Neural progenitor cell (in vitro differentiated cells): ENCODE results near the gene ARIH1. TPM values are rescaled to one million over a fixed set of nuclear protein-coding genes. Genes with fewer than 3 reads are reported as not detected.

Source experiments
- DNase-seq: peaks from one replicate; pipeline ENCODE4 v3.0.0-alpha.2; 2016; ENCODE audit warnings: low spot score
- H2AFZ ChIP-seq: fragments of 200-600 bp; sonication (generic); replicated peaks from 2 replicates; pipeline ENCODE4 v1.6.1; 2016; ENCODE audit warnings: antibody characterized with exemption
- H3F3A ChIP-seq: fragments of 200-600 bp; sonication (generic); 2 replicates; pipeline ENCODE4 v1.6.1; 2016; ENCODE audit warnings: antibody characterized with exemption, low read depth
- H3K27ac ChIP-seq: fragments of 200-600 bp; sonication (generic); 2 replicates; pipeline ENCODE4 v1.5.1; 2016; ENCODE audit warnings: mild to moderate bottlenecking
- H3K27me3 ChIP-seq: fragments of 200-600 bp; sonication (generic); 2 replicates; pipeline ENCODE4 v1.6.1; 2016; ENCODE audit warnings: mild to moderate bottlenecking, moderate library complexity
- H3K36me3 ChIP-seq: fragments of 200-600 bp; sonication (generic); 2 replicates; pipeline ENCODE4 v1.5.1; 2016
- H3K4me1 ChIP-seq: fragments of 200-600 bp; sonication (generic); 2 replicates; pipeline ENCODE4 v1.6.1; 2016; ENCODE audit warnings: mixed run types
- H3K4me2 ChIP-seq: fragments of 200-600 bp; sonication (generic); 2 replicates; pipeline ENCODE4 v1.6.1; 2016
- H3K4me3 ChIP-seq: fragments of 200-600 bp; sonication (generic); 2 replicates; pipeline ENCODE4 v1.5.1; 2016
- H3K79me2 ChIP-seq: fragments of 200-600 bp; sonication (generic); 2 replicates; pipeline ENCODE4 v1.6.1; 2016; ENCODE audit warnings: low read depth
- H3K9ac ChIP-seq: fragments of 200-600 bp; sonication (generic); 2 replicates; pipeline ENCODE4 v1.6.1; 2016
- H3K9me3 ChIP-seq: fragments of 200-600 bp; sonication (generic); 2 replicates; pipeline ENCODE4 v1.5.1; 2016; ENCODE audit warnings: low read depth
- H4K20me1 ChIP-seq: fragments of 200-600 bp; sonication (generic); 2 replicates; pipeline ENCODE4 v1.6.1; 2016; ENCODE audit warnings: low read depth
- H3K27ac Mint-ChIP-seq: 3 replicates; pipeline ENCODE4 v1.8.0; 2021; ENCODE audit warnings: mixed read lengths
- H3K27me3 Mint-ChIP-seq: 2 replicates; pipeline ENCODE4 v1.8.0; 2022; ENCODE audit warnings: low read depth, mild to moderate bottlenecking, inconsistent platforms, moderate library complexity, mixed read lengths; ENCODE audit not compliant: insufficient read depth
- H3K36me3 Mint-ChIP-seq: 3 replicates; pipeline ENCODE4 v1.8.0; 2021; ENCODE audit warnings: mixed read lengths
- H3K4me1 Mint-ChIP-seq: 3 replicates; pipeline ENCODE4 v1.8.0; 2021; ENCODE audit warnings: mixed read lengths
- H3K4me3 Mint-ChIP-seq: 3 replicates; pipeline ENCODE4 v1.8.0; 2021; ENCODE audit warnings: mild to moderate bottlenecking, moderate library complexity, mixed read lengths
- H3K9me3 Mint-ChIP-seq: 3 replicates; pipeline ENCODE4 v1.8.0; 2020; ENCODE audit warnings: mixed read lengths
- CTCF ChIP-seq: fragments of 200-600 bp; sonication (generic); IDR thresholded peaks from 2 replicates; pipeline ENCODE4 v1.5.1; 2017; ENCODE audit warnings: antibody characterized with exemption, mild to moderate bottlenecking
- EZH2 ChIP-seq: fragments of 200-600 bp; sonication (generic); IDR thresholded peaks from 2 replicates; pipeline ENCODE4 v1.6.1; 2017; ENCODE audit warnings: antibody characterized with exemption, mild to moderate bottlenecking, moderate library complexity
- EZH2phosphoT487 ChIP-seq: fragments of 200-600 bp; sonication (generic); IDR thresholded peaks from 2 replicates; pipeline ENCODE4 v1.6.1; 2017; ENCODE audit warnings: antibody characterized with exemption
- total RNA-seq: library from RNA; depleted of rRNA; stranded (reverse); fragments of >200 nt; gene quantifications from 2 replicates; pipeline ENCODE4 v1.2.3, GENCODE V29; 2015; ENCODE audit warnings: low replicate concordance

Gene ARIH1
- total RNA-seq, 1 donor from 2014 or later = 68.0 TPM

- Histone ChIP-seq H3F3A (no peaks in the 10 kb centered on the region), H3K36me3 (no peaks in the 10 kb centered on the region), H3K27me3 (peaks cover 5% of the 10 kb centered on the region), H2AFZ (no peak overlapping the region), H4K20me1 (no peaks in the 10 kb centered on the region), H3K4me2 (no peak overlapping the region), H3K27ac (no peak overlapping the region), H3K79me2 (no peaks in the 10 kb centered on the region), H3K4me1 (no peaks in the 10 kb centered on the region), H3K9me3 (no peaks in the 10 kb centered on the region), H3K9ac (no peak overlapping the region), H3K4me3 (no peak overlapping the region)
- H3K4me3 Mint-ChIP-seq = no peak overlapping the region
- TF ChIP-seq EZH2phosphoT487 (no peak), EZH2 (no peak), CTCF (no peak)
- H3K4me1 Mint-ChIP-seq = no peaks in the 10 kb centered on the region
- no peaks in the 10 kb centered on the region for H3K9me3 Mint-ChIP-seq
- DNase-seq = no peak
- peaks cover 9% of the 10 kb centered on the region for H3K27me3 Mint-ChIP-seq
- H3K27ac Mint-ChIP-seq = no peak overlapping the region
- no peaks in the 10 kb centered on the region for H3K36me3 Mint-ChIP-seq
Measured at GRCh38 chr15:72445426-72445825, 28.7 kb upstream of the ARIH1 start.

GRCh38 chr15:72450805-72451204, 23.3 kb upstream of the ARIH1 start:
- Histone ChIP-seq H3K27me3 (peaks cover 10% of the 10 kb centered on the region), H3K9ac (no peak overlapping the region), H3F3A (no peaks in the 10 kb centered on the region), H3K4me1 (no peaks in the 10 kb centered on the region), H4K20me1 (no peaks in the 10 kb centered on the region), H3K9me3 (no peaks in the 10 kb centered on the region), H3K4me3 (no peak overlapping the region), H3K4me2 (no peak overlapping the region), H3K36me3 (no peaks in the 10 kb centered on the region), H3K27ac (no peak overlapping the region), H2AFZ (no peak overlapping the region), H3K79me2 (no peaks in the 10 kb centered on the region)
- Mint-ChIP-seq H3K27me3 (peaks cover 3% of the 10 kb centered on the region), H3K27ac (no peak overlapping the region), H3K4me3 (no peak overlapping the region), H3K9me3 (no peaks in the 10 kb centered on the region), H3K36me3 (no peaks in the 10 kb centered on the region), H3K4me1 (no peaks in the 10 kb centered on the region)
- TF ChIP-seq EZH2 (no peak), EZH2phosphoT487 (no peak)
- no peak for DNase-seq

GRCh38 chr15:72451224-72451623, 22.9 kb upstream of the ARIH1 start:
- no peaks in the 10 kb centered on the region for H4K20me1 ChIP-seq
- H3K27me3 ChIP-seq = peaks cover 10% of the 10 kb centered on the region
- no peaks in the 10 kb centered on the region for H3K36me3 ChIP-seq
- H3K9ac ChIP-seq = no peak overlapping the region
- H3K4me2 ChIP-seq = no peak overlapping the region
- Mint-ChIP-seq H3K27me3 (peaks cover 3% of the 10 kb centered on the region), H3K9me3 (no peaks in the 10 kb centered on the region), H3K27ac (no peak overlapping the region), H3K36me3 (no peaks in the 10 kb centered on the region), H3K4me1 (no peaks in the 10 kb centered on the region), H3K4me3 (no peak overlapping the region)
- no peaks in the 10 kb centered on the region for H3F3A ChIP-seq
- H3K79me2 ChIP-seq = no peaks in the 10 kb centered on the region
- no peak overlapping the region for H3K4me3 ChIP-seq
- H3K4me1 ChIP-seq = no peaks in the 10 kb centered on the region
- peak overlapping the region; percentile 50 for H2AFZ ChIP-seq
- no peaks in the 10 kb centered on the region for H3K9me3 ChIP-seq
- H3K27ac ChIP-seq = no peak overlapping the region
- no peak for TF ChIP-seq EZH2
- no peak for TF ChIP-seq CTCF
- TF ChIP-seq EZH2phosphoT487 = no peak
- DNase-seq = no peak

- Histone ChIP-seq H3K27ac (no peak overlapping the region), H3K36me3 (no peaks in the 10 kb centered on the region), H3K4me2 (no peak overlapping the region), H3K9me3 (no peaks in the 10 kb centered on the region), H3K27me3 (peaks cover 13% of the 10 kb centered on the region), H2AFZ (no peak overlapping the region), H3F3A (no peaks in the 10 kb centered on the region), H3K4me1 (no peaks in the 10 kb centered on the region), H3K79me2 (no peaks in the 10 kb centered on the region), H3K4me3 (no peak overlapping the region), H3K9ac (no peak overlapping the region), H4K20me1 (no peaks in the 10 kb centered on the region)
- no peak overlapping the region for H3K4me3 Mint-ChIP-seq
- H3K4me1 Mint-ChIP-seq = no peaks in the 10 kb centered on the region
- no peaks in the 10 kb centered on the region for H3K36me3 Mint-ChIP-seq
- no peaks in the 10 kb centered on the region for H3K27me3 Mint-ChIP-seq
- no peak overlapping the region for H3K27ac Mint-ChIP-seq
- H3K9me3 Mint-ChIP-seq = no peaks in the 10 kb centered on the region
- no peak for TF ChIP-seq EZH2phosphoT487
- TF ChIP-seq EZH2 = no peak
- no peak for TF ChIP-seq CTCF
- no peak for DNase-seq
Measured at GRCh38 chr15:72456684-72457083, 17.4 kb upstream of the ARIH1 start.
